ENCODE results near the gene GATAD2A.

Gene GATAD2A

GRCh38 chr19:19534556-19535265 lies 129.2 kb downstream of the GATAD2A start:
- no peak overlapping the region for H3K4me3 ChIP-seq (ENCODE audit: low read depth, low read length)
- no peak for DNase-seq (ENCODE audit: low read depth)
- TF ChIP-seq CTCF (IDR thresholded peaks at IDR 0.05; ENCODE audit: insufficient read depth, low read depth, low read length, missing control alignments): no peak

GRCh38 chr19:19535311-19536191 lies 130.1 kb downstream of the GATAD2A start:
- DNase-seq (ENCODE audit: low read depth): no peak
- no peak overlapping the region for H3K4me3 ChIP-seq (ENCODE audit: low read depth, low read length)
- no peak for TF ChIP-seq CTCF (IDR thresholded peaks at IDR 0.05; ENCODE audit: insufficient read depth, low read depth, low read length, missing control alignments)

- no peak for DNase-seq (ENCODE audit: low read depth)
- H3K4me3 ChIP-seq (ENCODE audit: low read depth, low read length): no peak overlapping the region
- TF ChIP-seq CTCF (IDR thresholded peaks at IDR 0.05; ENCODE audit: insufficient read depth, low read depth, low read length, missing control alignments): no peak
These were observed 131.9 kb downstream of the GATAD2A start for GRCh38 chr19:19537075-19538048.

GRCh38 chr19:19538061-19538784 lies 132.7 kb downstream of the GATAD2A start, which contains the start of gene CILP2:
Gene CILP2, plus strand, starts transcription at chr19:19538265. Its CDS starts 85 bp downstream, at chr19:19538350.
- no peak for TF ChIP-seq CTCF (IDR thresholded peaks at IDR 0.05; ENCODE audit: insufficient read depth, low read depth, low read length, missing control alignments)
- DNase-seq (ENCODE audit: low read depth): no peak
- no peak within 1 kb of the TSS for H3K4me3 ChIP-seq (ENCODE audit: low read depth, low read length)

GRCh38 chr19:19538785-19539166 lies 133.3 kb downstream of the GATAD2A start:
- TF ChIP-seq CTCF (IDR thresholded peaks at IDR 0.05; ENCODE audit: insufficient read depth, low read depth, low read length, missing control alignments): no peak
- H3K4me3 ChIP-seq (ENCODE audit: low read depth, low read length): no peak overlapping the region
- DNase-seq (ENCODE audit: low read depth): no peak

- no peak overlapping the region for H3K4me3 ChIP-seq (ENCODE audit: low read depth, low read length)
- no peak for TF ChIP-seq CTCF (IDR thresholded peaks at IDR 0.05; ENCODE audit: insufficient read depth, low read depth, low read length, missing control alignments)
- DNase-seq (ENCODE audit: low read depth): no peak
These were observed 134.2 kb downstream of the GATAD2A start for GRCh38 chr19:19539698-19540063.
